ENCODE results near the gene GXYLT2. TPM values are rescaled to one million over a fixed set of nuclear protein-coding genes. Genes with fewer than 3 reads are reported as not detected.
A peak's percentile ranks its signal among the peaks of the same experiment; 100 is the strongest.

GXYLT2 gene
- total and polyA plus RNA-seq, 2 of the 13 experiments (the other 11 are each of a cell fraction or from before 2014, with no cell fraction given), result 4.3 to 6.9 TPM

DNA sequence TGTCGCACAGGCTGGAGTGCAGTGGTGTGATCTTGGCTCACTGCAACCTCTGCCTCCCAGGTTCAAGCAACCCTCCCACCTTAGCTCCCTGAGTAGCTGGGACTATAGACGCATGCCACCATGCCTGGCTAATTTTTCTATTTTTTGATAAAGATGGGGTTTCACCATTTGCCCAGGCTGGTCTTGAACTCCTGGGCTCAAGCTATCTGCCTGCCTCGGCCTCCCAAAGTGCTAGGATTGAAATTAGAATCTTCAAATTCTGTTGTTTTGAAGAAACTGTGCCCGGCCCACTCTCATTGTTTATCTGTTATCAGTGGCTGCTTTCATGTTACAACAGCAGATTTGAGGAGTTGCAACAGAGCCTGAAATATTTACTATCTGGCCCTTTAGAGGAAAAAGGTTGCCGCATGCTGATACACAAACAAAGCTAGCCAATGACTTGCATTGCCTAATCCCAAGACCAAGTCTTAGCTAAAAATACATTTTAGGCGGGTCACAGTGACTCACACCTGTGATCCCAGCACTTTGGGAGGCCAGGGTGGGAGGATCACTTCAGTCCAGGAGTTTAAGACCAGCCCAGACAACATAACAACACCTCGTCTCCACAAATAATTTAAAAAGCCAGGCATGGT lies 65.6 kb downstream of the GXYLT2 start (continued):
- TF ChIP-seq SOX5 (CRISPR knock-in tag; IDR thresholded peaks at IDR 0.05; ENCODE audit: borderline replicate concordance) (peak; percentile 95), FOXK2 (IDR thresholded peaks at IDR 0.05) (no peak), ZNF282 (IDR thresholded peaks at IDR 0.05; ENCODE audit: partially characterized antibody) (no peak), KLF9 (CRISPR knock-in tag; IDR thresholded peaks at IDR 0.05; ENCODE audit: low read depth) (0 out of 2 replicates have a peak, but pooled peaks have one; percentile 68), ZNF251 (CRISPR knock-in tag; IDR thresholded peaks at IDR 0.05) (no peak), KLF16 (CRISPR knock-in tag; IDR thresholded peaks at IDR 0.05) (peak in 1 of 2 experiments; percentile 82; a peak in 1 of 4 replicates), NKX3-1 (CRISPR knock-in tag; IDR thresholded peaks at IDR 0.05) (no peak), PRDM10 (CRISPR knock-in tag; IDR thresholded peaks at IDR 0.05; ENCODE audit: low read depth) (no peak), ZNF12 (CRISPR knock-in tag; IDR thresholded peaks at IDR 0.05) (peak; percentile 87), CREM (IDR thresholded peaks at IDR 0.05) (peak; percentile 89), CREM (CRISPR knock-in tag; IDR thresholded peaks at IDR 0.05) (no peak), TBP (CRISPR knock-in tag; IDR thresholded peaks at IDR 0.05) (no peak), ZFP36L2 (CRISPR knock-in tag; IDR thresholded peaks at IDR 0.05) (no peak), TGIF2 (CRISPR knock-in tag; IDR thresholded peaks at IDR 0.05) (no peak; the same call in 1 of the 2 replicates), FOSL2 (CRISPR knock-in tag; IDR thresholded peaks at IDR 0.05) (peak; percentile 98), PPARG (CRISPR knock-in tag; conservative IDR thresholded peaks at IDR 0.05) (peak; percentile 64; the same call in 1 of the 2 replicates)
- TF ChIP-seq, protein P1, sequence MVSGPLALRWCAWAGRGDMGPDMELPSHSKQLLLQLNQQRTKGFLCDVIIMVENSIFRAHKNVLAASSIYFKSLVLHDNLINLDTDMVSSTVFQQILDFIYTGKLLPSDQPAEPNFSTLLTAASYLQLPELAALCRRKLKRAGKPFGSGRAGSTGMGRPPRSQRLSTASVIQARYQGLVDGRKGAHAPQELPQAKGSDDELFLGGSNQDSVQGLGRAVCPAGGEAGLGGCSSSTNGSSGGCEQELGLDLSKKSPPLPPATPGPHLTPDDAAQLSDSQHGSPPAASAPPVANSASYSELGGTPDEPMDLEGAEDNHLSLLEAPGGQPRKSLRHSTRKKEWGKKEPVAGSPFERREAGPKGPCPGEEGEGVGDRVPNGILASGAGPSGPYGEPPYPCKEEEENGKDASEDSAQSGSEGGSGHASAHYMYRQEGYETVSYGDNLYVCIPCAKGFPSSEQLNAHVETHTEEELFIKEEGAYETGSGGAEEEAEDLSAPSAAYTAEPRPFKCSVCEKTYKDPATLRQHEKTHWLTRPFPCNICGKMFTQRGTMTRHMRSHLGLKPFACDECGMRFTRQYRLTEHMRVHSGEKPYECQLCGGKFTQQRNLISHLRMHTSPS (CRISPR knock-in tag; IDR thresholded peaks at IDR 0.05; ENCODE audit: low read depth), result no peak
- TF ChIP-seq, protein P2, sequence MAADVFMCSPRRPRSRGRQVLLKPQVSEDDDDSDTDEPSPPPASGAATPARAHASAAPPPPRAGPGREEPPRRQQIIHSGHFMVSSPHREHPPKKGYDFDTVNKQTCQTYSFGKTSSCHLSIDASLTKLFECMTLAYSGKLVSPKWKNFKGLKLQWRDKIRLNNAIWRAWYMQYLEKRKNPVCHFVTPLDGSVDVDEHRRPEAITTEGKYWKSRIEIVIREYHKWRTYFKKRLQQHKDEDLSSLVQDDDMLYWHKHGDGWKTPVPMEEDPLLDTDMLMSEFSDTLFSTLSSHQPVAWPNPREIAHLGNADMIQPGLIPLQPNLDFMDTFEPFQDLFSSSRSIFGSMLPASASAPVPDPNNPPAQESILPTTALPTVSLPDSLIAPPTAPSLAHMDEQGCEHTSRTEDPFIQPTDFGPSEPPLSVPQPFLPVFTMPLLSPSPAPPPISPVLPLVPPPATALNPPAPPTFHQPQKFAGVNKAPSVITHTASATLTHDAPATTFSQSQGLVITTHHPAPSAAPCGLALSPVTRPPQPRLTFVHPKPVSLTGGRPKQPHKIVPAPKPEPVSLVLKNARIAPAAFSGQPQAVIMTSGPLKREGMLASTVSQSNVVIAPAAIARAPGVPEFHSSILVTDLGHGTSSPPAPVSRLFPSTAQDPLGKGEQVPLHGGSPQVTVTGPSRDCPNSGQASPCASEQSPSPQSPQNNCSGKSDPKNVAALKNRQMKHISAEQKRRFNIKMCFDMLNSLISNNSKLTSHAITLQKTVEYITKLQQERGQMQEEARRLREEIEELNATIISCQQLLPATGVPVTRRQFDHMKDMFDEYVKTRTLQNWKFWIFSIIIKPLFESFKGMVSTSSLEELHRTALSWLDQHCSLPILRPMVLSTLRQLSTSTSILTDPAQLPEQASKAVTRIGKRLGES (CRISPR knock-in tag; IDR thresholded peaks at IDR 0.05; ENCODE audit: borderline replicate concordance), result no peak

Data from HepG2 (cell line).